ENCODE measurements around the gene SNAI3. TPM values are rescaled to one million over a fixed set of nuclear protein-coding genes. Genes with fewer than 3 reads are reported as not detected.
A peak's percentile ranks its signal among the peaks of the same experiment; 100 is the strongest.

Gene SNAI3
- polyA plus RNA-seq, result 10 to 100 TPM in 2 of 3 donors, 1 to 10 TPM in 1; 9.0 to 12.4 (median 11.7) TPM

DNA sequence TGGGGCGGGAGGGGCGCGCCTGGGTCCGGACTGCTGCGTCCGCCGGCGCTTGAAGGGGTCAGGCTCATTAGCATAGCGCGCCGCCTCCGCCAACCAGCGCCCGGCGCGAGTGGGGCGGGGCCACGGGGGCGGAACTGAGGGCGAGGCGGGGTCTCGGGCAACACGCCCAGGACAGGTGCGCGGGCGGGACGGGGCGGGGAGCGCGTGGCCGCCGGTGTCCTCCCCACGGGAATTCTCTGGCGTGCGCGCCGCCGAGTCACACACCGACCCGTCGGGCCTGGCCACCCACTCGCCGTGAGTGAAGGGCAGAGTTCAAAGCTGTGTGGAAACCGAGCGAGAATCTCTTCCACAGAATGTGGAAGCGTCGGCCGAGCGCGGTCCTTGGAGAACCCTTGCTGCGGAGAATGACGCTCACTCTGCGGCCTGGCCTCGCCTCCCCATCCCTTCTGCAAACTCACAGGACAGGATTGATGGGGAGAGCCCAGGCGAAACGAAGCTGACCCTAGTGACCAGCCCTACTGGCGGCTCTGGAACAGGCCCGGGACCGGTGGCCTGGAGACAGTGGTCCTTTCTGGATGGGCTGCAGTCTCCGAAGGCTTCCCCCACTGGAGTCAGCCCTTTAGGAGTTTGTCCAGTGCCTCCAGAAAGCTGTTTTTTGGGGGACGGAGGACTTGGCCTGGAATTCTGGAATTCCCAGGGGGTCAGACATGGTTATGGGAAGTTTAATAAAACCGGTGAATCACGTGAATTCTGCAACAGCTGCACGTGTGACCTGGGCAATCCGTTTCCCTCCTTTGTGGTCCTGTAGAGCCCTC is at the start of gene SNAI3:
Gene SNAI3, minus strand, starts transcription at position 69 of the 815 bp plus-strand sequence. CDS start 101 bp downstream, outside the sequence.
- H3K27ac Mint-ChIP-seq, result peak within 1 kb of the TSS; percentile 46 to 77 (median 74)
- H3K27me3 Mint-ChIP-seq (ENCODE audit: low read depth in 3 of 3), result peaks cover 3 to 7% (median 4%) of the 10 kb centered on the region in 3 donors
- peak within 1 kb of the TSS; percentile 74 to 85 (median 78) for H3K4me3 Mint-ChIP-seq
- DNase-seq, result peak; percentile 83 to 85 (median 85)
- peaks cover 0 to 2% (median 0%) of the 10 kb centered on the region in 6 donors for H3K9me3 Mint-ChIP-seq
- peaks cover 38 to 48% of the 10 kb centered on the region in 2 donors for H3K4me1 Mint-ChIP-seq
- H3K36me3 Mint-ChIP-seq, result no peaks in the 10 kb centered on the region

DNA sequence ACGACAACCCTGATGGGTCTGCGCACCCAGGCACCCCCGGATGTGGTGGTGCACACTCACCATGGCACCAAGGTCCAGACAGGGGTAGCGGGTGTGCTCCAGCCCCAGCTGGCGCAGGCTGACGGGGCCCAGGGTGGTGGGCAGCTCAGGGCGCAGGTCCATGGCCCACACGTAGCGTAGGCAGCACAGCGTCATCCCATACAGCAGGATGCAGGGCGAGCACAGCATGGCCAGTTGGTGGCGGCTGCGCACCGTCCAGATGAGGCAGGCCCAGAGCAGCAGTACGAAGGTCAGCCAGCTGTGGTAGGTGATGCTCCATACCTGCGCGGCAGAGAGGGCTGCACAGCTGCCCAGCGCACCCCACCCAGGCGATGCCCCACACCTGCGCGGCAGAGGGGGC is 49.8 kb upstream of the SNAI3 start:
- DNase-seq, result no peak
- H3K27ac Mint-ChIP-seq, result no peak overlapping the region
- H3K4me3 Mint-ChIP-seq, result no peak overlapping the region
- H3K27me3 Mint-ChIP-seq (ENCODE audit: low read depth in 3 of 3), result no peaks in the 10 kb centered on the region
- H3K4me1 Mint-ChIP-seq, result peaks cover 0 to 5% of the 10 kb centered on the region in 2 donors
- no peaks in the 10 kb centered on the region for H3K9me3 Mint-ChIP-seq
- H3K36me3 Mint-ChIP-seq, result no peaks in the 10 kb centered on the region

DNA sequence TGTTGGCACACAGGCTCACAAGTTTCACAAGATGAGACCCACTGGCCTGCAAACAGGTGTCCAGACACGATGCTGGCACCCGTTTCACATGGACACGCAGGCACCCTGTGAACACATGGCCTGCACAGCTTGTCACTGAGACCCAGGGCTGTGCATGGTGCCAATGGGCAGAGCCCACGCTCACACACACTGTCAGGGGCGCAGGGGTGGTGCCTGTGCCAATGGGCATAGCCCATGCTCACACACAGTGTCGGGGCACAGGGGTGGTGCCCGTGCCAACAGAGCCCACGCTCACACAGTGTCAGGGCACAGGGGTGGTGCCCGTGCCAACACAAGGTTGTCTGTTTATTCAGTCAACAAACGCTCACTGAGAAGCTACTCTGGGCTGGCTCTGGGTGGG is 49.3 kb upstream of the SNAI3 start:
- Mint-ChIP-seq H3K27me3 (ENCODE audit: low read depth in 3 of 3) (no peaks in the 10 kb centered on the region), H3K9me3 (no peaks in the 10 kb centered on the region), H3K27ac (no peak overlapping the region), H3K4me3 (no peak overlapping the region), H3K36me3 (no peaks in the 10 kb centered on the region), H3K4me1 (peaks cover 0 to 5% of the 10 kb centered on the region in 2 donors)
- no peak for DNase-seq

GRCh38 chr16:88735121-88735520 is 48.8 kb upstream of the SNAI3 start:
- H3K36me3 Mint-ChIP-seq, result no peaks in the 10 kb centered on the region
- H3K4me1 Mint-ChIP-seq, result peaks cover 0 to 5% of the 10 kb centered on the region in 2 donors
- no peak for DNase-seq
- no peak overlapping the region for H3K4me3 Mint-ChIP-seq
- H3K27ac Mint-ChIP-seq, result no peak overlapping the region
- H3K27me3 Mint-ChIP-seq (ENCODE audit: low read depth in 3 of 3), result no peaks in the 10 kb centered on the region
- H3K9me3 Mint-ChIP-seq, result no peaks in the 10 kb centered on the region

DNA sequence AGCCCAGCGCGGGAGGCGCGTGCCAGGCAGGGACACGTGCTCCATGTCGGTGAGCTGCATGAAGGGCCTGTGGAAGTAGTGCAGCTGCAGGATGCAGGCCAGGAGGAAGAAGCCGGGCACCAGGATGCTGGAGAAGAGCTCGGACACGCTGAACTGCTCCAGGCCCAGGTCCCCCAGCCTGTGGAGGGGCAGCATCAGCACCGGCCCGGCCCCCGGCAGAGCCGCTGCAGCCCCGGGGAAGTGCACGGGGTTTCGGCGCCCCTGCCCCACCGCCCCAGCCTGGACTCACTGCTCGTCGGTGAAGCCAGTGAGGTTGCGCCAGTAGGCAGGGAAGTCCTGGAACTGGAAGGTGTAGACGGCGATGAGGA is 48.0 kb upstream of the SNAI3 start:
- no peaks in the 10 kb centered on the region for H3K9me3 Mint-ChIP-seq
- peaks cover 0 to 5% of the 10 kb centered on the region in 2 donors for H3K4me1 Mint-ChIP-seq
- no peak overlapping the region for H3K4me3 Mint-ChIP-seq
- no peak overlapping the region for H3K27ac Mint-ChIP-seq
- DNase-seq, result no peak
- H3K36me3 Mint-ChIP-seq, result peaks cover 0 to 3% (median 0%) of the 10 kb centered on the region in 3 donors
- H3K27me3 Mint-ChIP-seq (ENCODE audit: low read depth in 3 of 3), result peaks cover 0 to 2% (median 0%) of the 10 kb centered on the region in 3 donors

- peak overlapping the region in 1 of 6 donors; percentile 34 for H3K27ac Mint-ChIP-seq
- peaks cover 0 to 2% (median 0%) of the 10 kb centered on the region in 3 donors for H3K27me3 Mint-ChIP-seq (ENCODE audit: low read depth in 3 of 3)
- no peak for DNase-seq
- H3K4me3 Mint-ChIP-seq, result no peak overlapping the region
- H3K36me3 Mint-ChIP-seq, result peaks cover 0 to 3% (median 0%) of the 10 kb centered on the region in 3 donors
- H3K4me1 Mint-ChIP-seq, result peaks cover 0 to 5% of the 10 kb centered on the region in 2 donors
- H3K9me3 Mint-ChIP-seq, result no peaks in the 10 kb centered on the region
Observed at GRCh38 chr16:88733630-88734360, 47.5 kb upstream of the SNAI3 start.

- Mint-ChIP-seq H3K4me3 (no peak overlapping the region), H3K36me3 (peaks cover 0 to 3% (median 0%) of the 10 kb centered on the region in 3 donors), H3K4me1 (peaks cover 0 to 5% of the 10 kb centered on the region in 2 donors), H3K27me3 (ENCODE audit: low read depth in 3 of 3) (peaks cover 0 to 2% (median 0%) of the 10 kb centered on the region in 3 donors), H3K27ac (no peak overlapping the region), H3K9me3 (no peaks in the 10 kb centered on the region)
- no peak for DNase-seq
Observed at GRCh38 chr16:88732961-88733294, 46.6 kb upstream of the SNAI3 start.

- Mint-ChIP-seq H3K36me3 (peaks cover 0 to 3% (median 0%) of the 10 kb centered on the region in 3 donors), H3K27ac (peak overlapping the region in 1 of 6 donors; percentile 22), H3K4me1 (peaks cover 0 to 2% of the 10 kb centered on the region in 2 donors), H3K9me3 (no peaks in the 10 kb centered on the region), H3K27me3 (ENCODE audit: low read depth in 3 of 3) (peaks cover 0 to 2% (median 0%) of the 10 kb centered on the region in 3 donors), H3K4me3 (no peak overlapping the region)
- no peak for DNase-seq
Observed at GRCh38 chr16:88732172-88732960, 46.1 kb upstream of the SNAI3 start.

GRCh38 chr16:88731699-88732098 is 45.4 kb upstream of the SNAI3 start:
- no peak overlapping the region for H3K4me3 Mint-ChIP-seq
- H3K27ac Mint-ChIP-seq, result peak overlapping the region in 1 of 6 donors; percentile 30
- H3K36me3 Mint-ChIP-seq, result peaks cover 0 to 3% (median 0%) of the 10 kb centered on the region in 3 donors
- no peaks in the 10 kb centered on the region for H3K9me3 Mint-ChIP-seq
- no peak for DNase-seq
- H3K27me3 Mint-ChIP-seq (ENCODE audit: low read depth in 3 of 3), result peaks cover 0 to 2% (median 0%) of the 10 kb centered on the region in 3 donors
- peaks cover 0 to 2% of the 10 kb centered on the region in 2 donors for H3K4me1 Mint-ChIP-seq

DNA sequence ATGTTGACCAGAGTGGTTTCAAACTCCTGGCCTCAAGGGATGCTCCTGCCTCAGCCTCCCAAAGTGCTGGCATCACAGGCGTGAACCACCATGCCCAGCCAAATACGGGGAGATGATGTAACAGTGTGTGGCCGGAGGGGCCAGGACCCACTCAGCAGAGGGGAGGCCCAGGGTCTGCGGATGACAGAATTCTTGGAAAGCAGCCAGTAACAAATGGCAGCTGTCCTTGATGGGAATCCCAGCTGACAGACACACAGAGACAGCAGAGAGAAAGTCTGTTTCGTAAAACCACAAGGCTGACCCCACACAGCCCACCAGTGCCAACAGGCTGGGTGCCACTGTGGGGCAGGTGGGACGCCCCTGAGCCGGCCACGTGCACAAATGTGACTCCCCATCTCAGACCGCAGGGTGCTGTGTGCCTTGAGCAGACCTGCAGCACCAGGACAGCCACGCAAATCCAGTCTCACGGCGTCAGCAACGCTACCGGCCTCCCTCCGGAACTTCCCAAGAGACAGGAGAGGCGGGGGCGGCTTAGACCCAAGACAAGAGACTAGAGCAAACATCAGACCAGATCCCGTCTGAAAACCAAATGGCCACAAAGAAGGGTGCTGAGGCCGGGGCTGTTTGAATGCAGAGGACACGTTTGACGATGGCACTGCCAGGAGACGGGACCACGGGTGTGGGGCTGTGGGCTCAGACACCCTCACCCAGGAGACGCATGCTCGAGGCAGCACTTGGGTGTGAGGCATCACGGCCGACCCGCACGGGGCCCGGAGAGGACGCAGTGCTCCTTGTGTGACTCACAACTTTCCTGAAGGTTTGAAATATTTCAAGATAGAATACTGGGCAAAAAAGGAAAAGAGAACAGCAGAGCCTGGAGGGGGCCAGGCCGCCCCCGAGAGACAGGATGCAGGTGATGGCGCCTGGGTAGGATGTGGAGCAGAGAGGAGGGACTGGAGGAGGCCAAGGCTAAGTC is 44.6 kb upstream of the SNAI3 start:
- peaks cover 0 to 2% of the 10 kb centered on the region in 2 donors for H3K4me1 Mint-ChIP-seq
- no peak overlapping the region for H3K4me3 Mint-ChIP-seq
- H3K9me3 Mint-ChIP-seq, result no peaks in the 10 kb centered on the region
- peak overlapping the region in 3 of 6 donors; percentile 24 to 45 (median 30) for H3K27ac Mint-ChIP-seq
- H3K27me3 Mint-ChIP-seq (ENCODE audit: low read depth in 3 of 3), result peaks cover 0 to 2% (median 0%) of the 10 kb centered on the region in 3 donors
- no peak for DNase-seq
- H3K36me3 Mint-ChIP-seq, result peaks cover 0 to 3% (median 0%) of the 10 kb centered on the region in 3 donors

GRCh38 chr16:88727871-88728270 is 41.6 kb upstream of the SNAI3 start:
- peaks cover 0 to 3% (median 0%) of the 10 kb centered on the region in 3 donors for H3K36me3 Mint-ChIP-seq
- H3K4me1 Mint-ChIP-seq, result peaks cover 0 to 2% of the 10 kb centered on the region in 2 donors
- no peak overlapping the region for H3K4me3 Mint-ChIP-seq
- H3K27me3 Mint-ChIP-seq (ENCODE audit: low read depth in 3 of 3), result peaks cover 0 to 2% (median 0%) of the 10 kb centered on the region in 3 donors
- H3K27ac Mint-ChIP-seq, result no peak overlapping the region
- DNase-seq, result no peak
- H3K9me3 Mint-ChIP-seq, result no peaks in the 10 kb centered on the region

- Mint-ChIP-seq H3K4me3 (no peak overlapping the region), H3K36me3 (peaks cover 0 to 3% (median 0%) of the 10 kb centered on the region in 3 donors), H3K4me1 (peaks cover 0 to 2% of the 10 kb centered on the region in 2 donors), H3K9me3 (no peaks in the 10 kb centered on the region), H3K27ac (no peak overlapping the region), H3K27me3 (ENCODE audit: low read depth in 3 of 3) (peaks cover 0 to 2% (median 0%) of the 10 kb centered on the region in 3 donors)
- DNase-seq, result no peak
Observed at GRCh38 chr16:88726981-88727380, 40.7 kb upstream of the SNAI3 start.
